ENCODE results near the gene RMC1. TPM values are rescaled to one million over a fixed set of nuclear protein-coding genes. Genes with fewer than 3 reads are reported as not detected.
"Not testable (repeated sequence)": the region's sequence is repeated elsewhere in the genome, so short reads cannot be mapped to it uniquely, and the experiment has no call there.

The RMC1 gene
- total RNA-seq, 2 donors from 2014 or later, result 12.0 to 28.5 TPM

DNA sequence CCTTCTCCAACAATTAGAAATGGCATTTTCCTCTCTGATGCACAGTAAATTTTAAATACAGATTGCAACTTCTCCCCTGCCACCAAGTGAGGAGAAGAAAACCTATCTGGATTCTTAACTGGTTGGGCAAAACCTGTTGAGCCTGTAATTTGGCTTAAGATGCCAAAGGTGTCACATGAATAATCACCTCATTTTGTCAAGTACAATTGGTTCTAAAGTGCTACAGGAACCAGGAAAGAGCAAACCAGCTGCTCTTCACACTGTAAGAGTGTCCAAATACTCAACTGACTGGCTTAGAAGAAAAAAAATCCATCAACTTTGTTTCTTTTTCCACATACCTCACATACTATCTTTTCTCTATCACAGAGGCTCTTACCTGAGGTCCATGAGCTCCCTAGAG is 47.6 kb downstream of the RMC1 start:
- Histone ChIP-seq H3K4me1 (replicated peaks) (no peaks in the 10 kb centered on the region), H3K9me3 (no peaks in the 10 kb centered on the region), H3K27me3 (replicated peaks; ENCODE audit: insufficient read depth) (no peaks in the 10 kb centered on the region), H3K27ac (peak overlapping the region in 1 of 2 donors; percentile 21), H3K4me3 (no peak overlapping the region), H3K36me3 (peaks cover 0 to 6% of the 10 kb centered on the region in 2 donors)
- intact Hi-C loops (cut with DNase I), result no loop called here
- TF ChIP-seq, protein P1, sequence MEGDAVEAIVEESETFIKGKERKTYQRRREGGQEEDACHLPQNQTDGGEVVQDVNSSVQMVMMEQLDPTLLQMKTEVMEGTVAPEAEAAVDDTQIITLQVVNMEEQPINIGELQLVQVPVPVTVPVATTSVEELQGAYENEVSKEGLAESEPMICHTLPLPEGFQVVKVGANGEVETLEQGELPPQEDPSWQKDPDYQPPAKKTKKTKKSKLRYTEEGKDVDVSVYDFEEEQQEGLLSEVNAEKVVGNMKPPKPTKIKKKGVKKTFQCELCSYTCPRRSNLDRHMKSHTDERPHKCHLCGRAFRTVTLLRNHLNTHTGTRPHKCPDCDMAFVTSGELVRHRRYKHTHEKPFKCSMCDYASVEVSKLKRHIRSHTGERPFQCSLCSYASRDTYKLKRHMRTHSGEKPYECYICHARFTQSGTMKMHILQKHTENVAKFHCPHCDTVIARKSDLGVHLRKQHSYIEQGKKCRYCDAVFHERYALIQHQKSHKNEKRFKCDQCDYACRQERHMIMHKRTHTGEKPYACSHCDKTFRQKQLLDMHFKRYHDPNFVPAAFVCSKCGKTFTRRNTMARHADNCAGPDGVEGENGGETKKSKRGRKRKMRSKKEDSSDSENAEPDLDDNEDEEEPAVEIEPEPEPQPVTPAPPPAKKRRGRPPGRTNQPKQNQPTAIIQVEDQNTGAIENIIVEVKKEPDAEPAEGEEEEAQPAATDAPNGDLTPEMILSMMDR (IDR thresholded peaks at IDR 0.05), result no peak
- peak; percentile 72 for TF ChIP-seq POLR2AphosphoS5 (IDR thresholded peaks at IDR 0.05)
- no peak for TF ChIP-seq POLR2A (IDR thresholded peaks at IDR 0.05)
- no peak for DNase-seq (ENCODE audit: low spot score)

- Histone ChIP-seq H3K4me1 (replicated peaks) (no peaks in the 10 kb centered on the region), H3K4me3 (no peak overlapping the region), H3K27ac (no peak overlapping the region), H3K9me3 (no peaks in the 10 kb centered on the region), H3K27me3 (replicated peaks; ENCODE audit: insufficient read depth) (no peaks in the 10 kb centered on the region), H3K36me3 (peaks cover 0 to 6% of the 10 kb centered on the region in 2 donors)
- DNase-seq (ENCODE audit: low spot score), result no peak
- TF ChIP-seq POLR2A (IDR thresholded peaks at IDR 0.05) (no peak), POLR2AphosphoS5 (IDR thresholded peaks at IDR 0.05) (no peak)
- TF ChIP-seq, protein P1 (IDR thresholded peaks at IDR 0.05), result no peak
- 92% methylated on average over 3 of the region's 3 CpGs for WGBS
- intact Hi-C loops (cut with DNase I), result no loop called here
These were observed 48.7 kb downstream of the RMC1 start for GRCh38 chr18:23551978-23552377.

DNA sequence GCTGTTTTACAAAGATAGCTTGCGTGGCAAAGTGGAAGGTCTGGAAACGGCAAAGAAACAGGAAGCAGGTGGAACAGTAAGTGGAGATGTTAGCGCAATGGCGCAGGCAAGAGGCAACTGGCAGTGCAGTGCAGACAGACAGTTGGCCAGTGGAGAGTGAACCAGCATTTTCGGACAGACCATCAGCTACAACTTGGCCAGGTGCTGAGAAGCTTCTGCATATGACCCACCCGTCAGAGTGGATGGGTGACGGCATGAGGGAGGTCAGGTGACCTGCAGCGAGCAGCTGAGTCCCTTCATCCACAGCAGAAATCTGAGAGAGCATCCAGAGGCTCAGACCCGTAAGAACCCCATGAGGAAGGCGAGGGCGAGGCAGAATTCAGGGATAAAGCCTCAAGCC is 49.2 kb downstream of the RMC1 start:
- Histone ChIP-seq H3K4me1 (replicated peaks) (no peaks in the 10 kb centered on the region), H3K9me3 (no peaks in the 10 kb centered on the region), H3K27ac (no peak overlapping the region), H3K36me3 (peaks cover 0 to 3% of the 10 kb centered on the region in 2 donors), H3K4me3 (no peak overlapping the region), H3K27me3 (replicated peaks; ENCODE audit: insufficient read depth) (no peaks in the 10 kb centered on the region)
- TF ChIP-seq POLR2A (IDR thresholded peaks at IDR 0.05) (no peak), POLR2AphosphoS5 (IDR thresholded peaks at IDR 0.05) (no peak)
- TF ChIP-seq, protein P1 (IDR thresholded peaks at IDR 0.05), result no peak
- intact Hi-C loops (cut with DNase I), result no loop called here
- DNase-seq (ENCODE audit: low spot score), result no peak
- WGBS, result 89% methylated on average over 11 of the region's 11 CpGs

DNA sequence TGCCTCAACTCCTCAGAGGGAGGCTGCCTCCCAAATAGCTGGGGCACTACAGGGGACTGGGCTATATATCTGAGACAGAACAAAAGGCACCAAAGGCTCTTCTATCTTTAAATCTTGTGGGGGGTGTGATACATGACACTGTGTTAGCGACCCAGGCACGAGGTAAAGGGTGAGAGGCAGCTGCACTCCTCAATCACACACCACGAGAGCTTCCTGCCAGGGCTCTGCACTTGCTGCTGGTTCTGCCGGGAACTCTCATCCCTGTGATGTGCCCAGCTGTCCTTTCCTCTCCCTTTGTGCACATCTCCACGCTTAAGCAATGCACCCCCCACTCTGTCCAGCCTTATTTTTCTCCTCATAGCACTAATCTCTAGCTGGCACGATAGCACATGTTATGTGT is 50.6 kb downstream of the RMC1 start:
- 89% methylated on average over 6 of the region's 6 CpGs for WGBS
- intact Hi-C loops (cut with DNase I), result no loop called here
- Histone ChIP-seq H3K27ac (no peak overlapping the region), H3K27me3 (replicated peaks; ENCODE audit: insufficient read depth) (no peaks in the 10 kb centered on the region), H3K4me1 (replicated peaks) (no peaks in the 10 kb centered on the region), H3K4me3 (no peak overlapping the region), H3K36me3 (no peaks in the 10 kb centered on the region), H3K9me3 (no peaks in the 10 kb centered on the region)
- no peak for TF ChIP-seq POLR2A (IDR thresholded peaks at IDR 0.05)
- TF ChIP-seq, protein P1 (IDR thresholded peaks at IDR 0.05), result no peak
- no peak for TF ChIP-seq POLR2AphosphoS5 (IDR thresholded peaks at IDR 0.05)
- no peak for DNase-seq (ENCODE audit: low spot score)

GRCh38 chr18:23556145-23556780 is 53.0 kb downstream of the RMC1 start:
- TF ChIP-seq, protein P1 (IDR thresholded peaks at IDR 0.05), result no peak
- TF ChIP-seq POLR2A (IDR thresholded peaks at IDR 0.05), result no peak
- no peak for TF ChIP-seq POLR2AphosphoS5 (IDR thresholded peaks at IDR 0.05)
- H3K36me3 ChIP-seq, result peaks cover 0 to 6% of the 10 kb centered on the region in 2 donors
- DNase-seq (ENCODE audit: low spot score), result no peak
- H3K27me3 ChIP-seq (replicated peaks; ENCODE audit: insufficient read depth), result no peaks in the 10 kb centered on the region
- H3K9me3 ChIP-seq, result no peaks in the 10 kb centered on the region
- no peak overlapping the region for H3K27ac ChIP-seq
- 96% methylated on average over 19 of the region's 19 CpGs for WGBS
- no peak overlapping the region for H3K4me3 ChIP-seq
- no peaks in the 10 kb centered on the region for H3K4me1 ChIP-seq (replicated peaks)
- intact Hi-C loops (cut with DNase I), result no loop called here

DNA sequence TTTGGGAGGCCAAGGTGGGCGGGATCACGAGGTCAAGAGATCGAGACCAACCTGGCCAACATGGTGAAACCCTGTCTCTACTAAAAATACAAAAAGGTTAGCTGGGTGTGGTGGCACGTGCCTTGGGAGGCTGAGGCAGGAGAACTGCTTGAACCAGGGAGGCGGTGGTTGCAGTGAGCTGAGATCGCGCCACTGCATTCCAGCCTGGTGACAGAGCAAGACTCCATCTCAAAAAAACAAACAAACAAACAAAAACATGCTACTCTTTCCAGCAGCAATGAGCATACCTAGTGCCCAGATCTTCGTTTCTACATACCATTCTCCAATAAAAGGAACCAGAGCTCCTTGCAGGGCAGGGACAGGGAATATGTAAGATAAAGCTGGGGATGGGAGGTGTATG is 54.2 kb downstream of the RMC1 start:
- H3K4me1 ChIP-seq (replicated peaks); H3K27me3 ChIP-seq (replicated peaks; ENCODE audit: insufficient read depth); intact Hi-C loops (cut with DNase I); H3K27ac ChIP-seq; DNase-seq (ENCODE audit: low spot score); H3K36me3 ChIP-seq; H3K4me3 ChIP-seq; H3K9me3 ChIP-seq: not testable (repeated sequence)
- WGBS, result 98% methylated on average over 8 of the region's 8 CpGs
